Progenitor cell of endocrine pancreas (in vitro differentiated cells): ENCODE data around the gene DENND5B. TPM values are rescaled to one million over a fixed set of nuclear protein-coding genes. Genes with fewer than 3 reads are reported as not detected.
"Not testable (repeated sequence)": the region's sequence is repeated elsewhere in the genome, so short reads cannot be mapped to it uniquely, and the experiment has no call there.

ENCODE experiments used
- DNase-seq: peaks from one replicate; pipeline ENCODE4 v3.0.0; 2021; ENCODE audit warnings: low spot score; ENCODE audit not compliant: unreplicated experiment
- H3K27ac Mint-ChIP-seq: 2 replicates; pipeline ENCODE4 v1.8.0; 2021; ENCODE audit warnings: mild to moderate bottlenecking, moderate library complexity, mixed read lengths
- H3K27me3 Mint-ChIP-seq: 2 replicates; pipeline ENCODE4 v1.8.0; 2021; ENCODE audit warnings: mixed read lengths
- H3K36me3 Mint-ChIP-seq: 2 replicates; pipeline ENCODE4 v1.8.0; 2022; ENCODE audit warnings: mixed read lengths; ENCODE audit not compliant: insufficient read depth
- H3K4me1 Mint-ChIP-seq: 2 replicates; pipeline ENCODE4 v1.8.0; 2021; ENCODE audit warnings: low read depth, mixed read lengths
- H3K4me3 Mint-ChIP-seq: 2 replicates; pipeline ENCODE4 v1.8.0; 2021; ENCODE audit warnings: low read depth, mild to moderate bottlenecking, moderate library complexity, mixed read lengths
- H3K9me3 Mint-ChIP-seq: 2 replicates; pipeline ENCODE4 v1.8.0; 2021; ENCODE audit warnings: low read depth, mixed read lengths
- total RNA-seq: library from RNA; stranded (reverse); gene quantifications from 2 replicates; pipeline ENCODE4 v1.2.1, GENCODE V29; 2021
- TF ChIP-seq, protein P1 (sequence below): fragments of 200-600 bp; sonication (generic); IDR thresholded peaks from one replicate; pipeline ENCODE4 v1.5.0; 2021; ENCODE audit warnings: antibody characterized with exemption, mild to moderate bottlenecking; ENCODE audit not compliant: unreplicated experiment

Gene DENND5B
- total RNA-seq, 1 donor from 2014 or later = 35.0 TPM

DNA sequence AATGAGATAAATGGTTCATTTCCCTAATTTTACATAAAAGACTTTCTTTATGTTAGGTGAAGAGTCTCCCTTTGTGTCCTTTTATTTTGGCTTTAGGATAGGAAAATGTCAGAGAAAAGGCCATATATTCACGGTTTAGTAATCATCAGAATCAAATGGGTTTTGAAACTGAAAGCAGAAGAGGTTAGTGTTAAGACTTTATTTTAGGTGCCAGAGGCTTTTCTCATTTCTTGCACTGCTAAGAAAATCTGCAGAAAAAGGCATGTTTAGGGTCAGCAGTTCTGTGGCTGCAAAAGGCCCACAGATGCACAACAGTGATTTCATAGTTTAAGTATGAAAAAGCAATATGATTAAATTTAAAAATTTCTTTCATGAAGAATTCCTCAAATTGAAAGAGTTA lies 184.6 kb downstream of the DENND5B start:
- H3K9me3 Mint-ChIP-seq = no peaks in the 10 kb centered on the region
- DNase-seq = no peak
- TF ChIP-seq, protein P1, sequence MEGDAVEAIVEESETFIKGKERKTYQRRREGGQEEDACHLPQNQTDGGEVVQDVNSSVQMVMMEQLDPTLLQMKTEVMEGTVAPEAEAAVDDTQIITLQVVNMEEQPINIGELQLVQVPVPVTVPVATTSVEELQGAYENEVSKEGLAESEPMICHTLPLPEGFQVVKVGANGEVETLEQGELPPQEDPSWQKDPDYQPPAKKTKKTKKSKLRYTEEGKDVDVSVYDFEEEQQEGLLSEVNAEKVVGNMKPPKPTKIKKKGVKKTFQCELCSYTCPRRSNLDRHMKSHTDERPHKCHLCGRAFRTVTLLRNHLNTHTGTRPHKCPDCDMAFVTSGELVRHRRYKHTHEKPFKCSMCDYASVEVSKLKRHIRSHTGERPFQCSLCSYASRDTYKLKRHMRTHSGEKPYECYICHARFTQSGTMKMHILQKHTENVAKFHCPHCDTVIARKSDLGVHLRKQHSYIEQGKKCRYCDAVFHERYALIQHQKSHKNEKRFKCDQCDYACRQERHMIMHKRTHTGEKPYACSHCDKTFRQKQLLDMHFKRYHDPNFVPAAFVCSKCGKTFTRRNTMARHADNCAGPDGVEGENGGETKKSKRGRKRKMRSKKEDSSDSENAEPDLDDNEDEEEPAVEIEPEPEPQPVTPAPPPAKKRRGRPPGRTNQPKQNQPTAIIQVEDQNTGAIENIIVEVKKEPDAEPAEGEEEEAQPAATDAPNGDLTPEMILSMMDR = no peak
- H3K4me3 Mint-ChIP-seq = no peak overlapping the region
- no peaks in the 10 kb centered on the region for H3K27me3 Mint-ChIP-seq
- H3K4me1 Mint-ChIP-seq = peaks cover 2% of the 10 kb centered on the region
- H3K36me3 Mint-ChIP-seq = peaks cover 13% of the 10 kb centered on the region
- H3K27ac Mint-ChIP-seq = no peak overlapping the region

DNA sequence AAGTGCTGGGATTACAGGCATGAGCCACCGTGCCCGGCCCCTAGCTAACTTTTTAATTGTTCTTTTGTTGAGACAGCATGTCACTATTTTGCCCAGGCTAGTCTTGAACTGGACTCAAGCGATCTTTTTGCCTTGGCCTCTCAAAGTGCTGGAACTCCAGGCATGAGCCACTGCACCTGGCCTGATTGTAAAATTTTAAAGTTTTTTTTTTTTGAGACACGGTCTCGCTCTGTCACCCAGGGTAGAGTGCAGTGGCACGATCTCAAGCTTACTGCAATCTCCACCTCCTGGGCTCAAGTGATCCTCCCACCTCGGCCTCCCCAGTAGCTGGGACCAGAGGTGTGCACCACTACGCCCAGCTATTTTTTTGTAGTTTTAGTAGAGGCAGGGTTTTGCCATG lies 185.9 kb downstream of the DENND5B start:
- H3K36me3 Mint-ChIP-seq = peaks cover 12% of the 10 kb centered on the region
- no peak overlapping the region for H3K4me3 Mint-ChIP-seq
- peaks cover 2% of the 10 kb centered on the region for H3K4me1 Mint-ChIP-seq
- H3K9me3 Mint-ChIP-seq = no peaks in the 10 kb centered on the region
- TF ChIP-seq, protein P1 = no peak
- no peak for DNase-seq
- H3K27ac Mint-ChIP-seq = peak overlapping the region; percentile 67
- H3K27me3 Mint-ChIP-seq = no peaks in the 10 kb centered on the region

DNA sequence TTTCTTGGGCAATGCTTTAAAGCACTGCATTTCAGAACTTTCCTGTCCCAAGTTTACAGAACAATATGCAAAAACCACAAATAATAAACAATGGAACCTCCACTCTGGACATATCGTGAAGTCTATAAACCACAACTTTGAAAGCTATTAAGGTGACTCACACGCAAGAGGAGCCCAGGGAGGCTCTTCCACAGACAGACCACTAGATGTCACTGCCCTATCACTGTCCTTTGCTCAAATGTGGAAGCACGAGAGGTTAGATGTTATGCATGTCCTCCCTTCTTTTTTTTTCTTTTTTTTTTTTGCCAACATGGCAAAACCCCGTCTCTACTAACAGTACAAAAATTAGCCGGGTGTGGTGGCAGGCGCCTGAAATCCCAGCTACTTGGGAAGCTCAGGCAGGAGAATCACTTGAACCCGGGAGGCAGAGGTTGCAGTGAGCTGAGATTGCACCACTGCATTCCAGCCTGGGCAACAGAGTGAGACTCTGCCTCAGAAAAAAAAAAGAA lies 187.8 kb downstream of the DENND5B start:
- H3K9me3 Mint-ChIP-seq, H3K36me3 Mint-ChIP-seq, H3K4me3 Mint-ChIP-seq, H3K27me3 Mint-ChIP-seq, H3K4me1 Mint-ChIP-seq: not testable (repeated sequence)
- peak overlapping the region; percentile 69 for H3K27ac Mint-ChIP-seq
- TF ChIP-seq, protein P1 = peak; percentile 99
- peak; percentile 44 for DNase-seq

DNA sequence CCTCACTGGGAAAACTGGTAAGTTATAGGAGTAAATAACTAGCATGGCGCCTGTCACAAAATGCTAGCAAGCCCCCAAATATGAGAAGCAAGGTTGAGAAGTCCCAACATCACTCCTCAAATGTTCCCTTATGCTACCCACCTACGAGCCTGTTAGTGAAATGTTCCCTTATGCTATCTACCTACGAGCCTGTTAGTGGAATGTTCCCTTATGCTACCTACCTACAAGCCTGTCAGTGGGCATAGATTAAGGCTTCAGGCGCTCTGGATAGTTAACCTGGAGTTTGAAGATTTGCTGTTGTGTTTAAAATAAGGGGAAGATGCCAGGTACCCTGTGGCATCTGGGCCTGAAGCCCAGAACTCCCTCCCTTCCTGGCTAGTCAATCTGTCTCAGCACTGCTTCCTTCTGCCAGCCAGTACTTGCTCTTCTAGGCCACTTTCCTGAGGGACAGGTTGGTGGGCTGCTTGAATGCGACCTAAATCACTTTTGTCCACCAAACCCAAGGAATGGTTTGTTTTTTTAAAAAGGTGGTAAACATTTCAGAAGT lies 197.9 kb downstream of the DENND5B start:
- Mint-ChIP-seq H3K9me3 (no peaks in the 10 kb centered on the region), H3K4me1 (peaks cover 7% of the 10 kb centered on the region), H3K36me3 (peaks cover 17% of the 10 kb centered on the region), H3K4me3 (no peak overlapping the region), H3K27me3 (no peaks in the 10 kb centered on the region), H3K27ac (peak overlapping the region; percentile 35)
- TF ChIP-seq, protein P1 = no peak
- no peak for DNase-seq

DNA sequence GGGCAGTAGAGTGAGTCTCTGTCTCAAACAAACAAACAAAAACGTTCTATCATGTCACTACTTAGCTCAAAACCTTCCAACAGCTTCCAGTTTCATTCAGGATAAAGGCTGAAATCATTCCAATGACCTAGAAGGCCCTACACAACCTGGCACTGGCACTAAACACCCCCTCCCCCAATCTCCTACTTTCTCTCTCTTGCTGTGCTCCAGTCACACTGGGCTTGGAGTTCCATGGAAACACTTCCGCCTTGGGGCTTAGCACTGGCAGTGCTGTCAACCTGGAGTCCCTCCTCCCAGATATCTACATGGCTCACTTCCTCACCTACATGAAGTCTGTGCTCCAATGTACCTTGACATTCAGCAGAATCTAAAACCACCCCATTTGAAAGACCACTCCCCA lies 199.9 kb downstream of the DENND5B start:
- no peak for DNase-seq
- TF ChIP-seq, protein P1 = no peak

More for the DNA sequence above, 199.9 kb downstream of the DENND5B start:
- Mint-ChIP-seq H3K4me1 (peaks cover 23% of the 10 kb centered on the region), H3K27me3 (no peaks in the 10 kb centered on the region), H3K27ac (no peak overlapping the region), H3K9me3 (no peaks in the 10 kb centered on the region), H3K36me3 (peaks cover 23% of the 10 kb centered on the region), H3K4me3 (no peak overlapping the region)
